GM19452 (cell line): ENCODE measurements around the gene P2RX6.
"Not testable (repeated sequence)": the region's sequence is repeated elsewhere in the genome, so short reads cannot be mapped to it uniquely, and the experiment has no call there.

Source experiments
- ATAC-seq: cut with Tn5 transposase; IDR thresholded peaks from one replicate; pipeline ENCODE4 v1.9.1; 2021; ENCODE audit not compliant: unreplicated experiment

Gene P2RX6

GRCh38 chr22:21052715-21053459 is 37.9 kb downstream of the P2RX6 start:
- ATAC-seq = no peak

- no peak for ATAC-seq
Observed at GRCh38 chr22:21054046-21054713, 39.2 kb downstream of the P2RX6 start.

- no peak for ATAC-seq
Observed at GRCh38 chr22:21054714-21055563, 40.0 kb downstream of the P2RX6 start.

GRCh38 chr22:21055564-21055834 is 40.5 kb downstream of the P2RX6 start:
- ATAC-seq = no peak

GRCh38 chr22:21055880-21056319 is 40.9 kb downstream of the P2RX6 start:
- no peak for ATAC-seq

- not testable (repeated sequence) for ATAC-seq
Observed at GRCh38 chr22:21060363-21060762, 45.4 kb downstream of the P2RX6 start.

- ATAC-seq = not testable (repeated sequence)
Observed at GRCh38 chr22:21061660-21062321, 46.8 kb downstream of the P2RX6 start.

GRCh38 chr22:21064425-21064824 is 49.5 kb downstream of the P2RX6 start:
- ATAC-seq = not testable (repeated sequence)

- no peak for ATAC-seq
Observed at GRCh38 chr22:21064917-21065864, 50.2 kb downstream of the P2RX6 start.

- no peak for ATAC-seq
Observed at GRCh38 chr22:21067075-21067900, 52.3 kb downstream of the P2RX6 start.

GRCh38 chr22:21067901-21068680 is 53.1 kb downstream of the P2RX6 start:
- ATAC-seq = no peak

- ATAC-seq = no peak
Observed at GRCh38 chr22:21068681-21069276, 53.8 kb downstream of the P2RX6 start.

- no peak for ATAC-seq
Observed at GRCh38 chr22:21069375-21069774, 54.4 kb downstream of the P2RX6 start.

GRCh38 chr22:21070690-21071615 is 56.0 kb downstream of the P2RX6 start:
- no peak for ATAC-seq

- not testable (repeated sequence) for ATAC-seq
Observed at GRCh38 chr22:21071796-21072195, 56.8 kb downstream of the P2RX6 start.

GRCh38 chr22:21073023-21073422 is 58.1 kb downstream of the P2RX6 start:
- ATAC-seq = no peak

- ATAC-seq = no peak
Observed at GRCh38 chr22:21073482-21073881, 58.5 kb downstream of the P2RX6 start.
